NCI-H1092 treated with DMSO at 0.1 percent for 48 hours (cell line): ENCODE data around the gene POM121L12.

Experiments used
- DNase-seq: peaks from one replicate; lab custom pipeline; 2025; lab: John Stamatoyannopoulos, UW

POM121L12 gene

DNA sequence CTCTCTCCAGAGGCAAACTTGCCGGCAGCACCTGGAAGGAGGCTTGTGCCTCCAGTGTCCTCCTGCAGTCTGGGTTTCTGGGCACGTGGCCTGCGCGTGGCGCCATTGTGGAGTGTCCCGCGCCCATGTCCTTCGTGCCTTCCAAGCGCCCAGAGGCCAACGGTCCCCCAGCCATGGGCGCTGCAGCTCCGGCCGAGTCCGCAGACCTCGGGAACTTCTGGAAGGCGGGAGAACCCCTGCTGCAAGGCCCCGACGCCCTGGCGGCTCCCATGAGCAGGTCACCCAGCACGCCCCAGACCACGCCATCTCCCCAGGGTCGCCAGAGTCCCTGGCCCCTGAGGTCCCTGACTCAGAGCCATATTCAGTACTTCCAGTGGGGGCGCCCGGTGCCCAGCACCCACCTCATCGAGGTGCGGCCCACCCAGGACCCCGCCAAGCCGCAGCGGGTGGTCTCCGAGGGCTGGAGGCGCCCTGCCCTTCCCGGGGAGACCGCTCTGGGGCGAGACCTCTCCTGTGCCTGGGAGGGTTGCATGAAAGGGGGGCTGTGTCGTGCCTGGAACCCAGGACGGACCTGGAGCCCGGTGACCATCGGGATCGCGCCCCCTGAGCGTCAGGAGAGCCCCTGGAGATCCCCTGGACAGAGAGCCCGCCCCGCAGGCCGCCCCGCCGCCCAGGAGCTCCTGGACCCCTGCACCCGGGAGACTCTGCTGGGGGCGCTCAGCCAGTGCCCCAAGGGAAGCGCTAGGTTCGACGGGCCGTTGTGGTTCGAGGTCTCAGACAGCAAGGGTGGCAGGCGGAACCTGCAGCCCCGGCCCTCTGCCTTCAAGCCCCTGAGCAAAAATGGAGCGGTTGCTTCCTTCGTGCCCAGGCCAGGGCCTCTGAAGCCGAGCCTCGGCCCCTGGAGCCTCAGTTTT, at the start of gene POM121L12:
POM121L12 (plus strand) TSS at position 135 of the 914 bp plus-strand sequence; CDS start at position 174, 39 bp downstream.
- DNase-seq = no peak

DNA sequence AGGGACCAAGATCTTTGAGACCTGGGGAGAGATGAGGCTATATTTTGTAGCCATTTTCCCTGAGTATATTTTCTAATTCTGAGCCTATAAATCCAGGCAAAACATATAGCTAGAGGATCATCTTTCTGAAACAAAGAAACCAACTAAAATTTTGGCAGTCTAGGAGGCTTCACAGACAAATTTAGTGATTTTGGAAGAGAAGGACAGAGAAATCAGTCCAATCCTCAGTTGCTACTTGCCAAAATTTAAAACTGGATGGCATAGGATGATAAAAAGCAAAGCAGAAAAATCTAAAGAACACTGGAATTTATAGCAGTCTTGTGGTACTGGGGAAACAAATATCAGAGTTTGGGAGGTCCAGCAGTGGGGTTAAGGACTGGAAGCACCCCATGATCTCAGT, 43.4 kb upstream of the POM121L12 start:
- no peak for DNase-seq

DNA sequence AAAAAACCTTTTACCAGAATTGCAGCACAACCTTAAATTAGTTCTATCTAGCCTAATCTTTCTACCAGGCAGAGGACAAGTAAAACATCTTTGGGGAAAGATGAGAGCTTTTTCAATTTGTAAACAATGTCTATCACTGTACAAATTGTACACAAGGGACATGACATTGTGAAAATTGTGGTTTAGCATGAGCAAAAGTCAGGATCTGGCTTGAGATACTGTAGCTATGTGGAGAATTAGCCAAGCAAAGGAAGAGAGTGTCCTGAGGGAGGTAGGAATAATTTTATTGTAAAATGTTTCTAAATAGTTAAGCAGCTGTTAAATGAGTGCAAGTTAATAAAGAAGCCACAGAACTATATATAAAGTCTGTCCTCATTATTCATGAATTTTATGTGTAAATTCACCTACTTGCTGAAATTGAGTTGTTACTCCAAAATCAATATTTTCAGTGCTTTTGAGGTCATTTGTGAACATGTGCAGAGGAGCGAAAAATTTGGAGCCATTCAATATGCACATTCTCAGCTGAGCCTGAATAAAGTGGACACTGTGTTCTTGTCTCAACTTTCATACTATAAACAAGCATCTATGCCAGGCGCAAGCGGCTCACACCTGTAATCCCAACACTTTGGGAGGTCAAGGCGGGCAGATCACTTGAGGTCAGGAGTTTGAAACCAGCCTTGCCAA, 42.8 kb upstream of the POM121L12 start:
- DNase-seq = no peak

DNA sequence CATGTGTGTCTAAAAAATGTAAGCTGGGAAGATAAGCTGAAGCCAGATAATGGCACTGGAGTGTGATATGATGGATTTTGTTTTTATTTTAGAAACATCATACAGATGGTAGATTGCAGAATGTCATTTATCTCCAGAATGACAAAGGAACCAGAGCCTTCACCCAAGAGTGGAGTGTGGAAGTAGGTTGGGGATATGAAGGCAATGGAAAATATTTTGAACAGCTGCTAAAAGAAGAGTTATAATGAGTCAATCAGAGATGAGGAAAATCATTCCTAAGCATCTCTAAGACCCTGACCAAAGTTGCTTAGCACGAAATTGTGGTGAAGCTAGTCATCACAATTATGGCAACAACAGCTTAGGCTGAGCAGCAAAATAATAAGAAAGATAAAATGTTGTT, 39.8 kb upstream of the POM121L12 start:
- DNase-seq = no peak

DNA sequence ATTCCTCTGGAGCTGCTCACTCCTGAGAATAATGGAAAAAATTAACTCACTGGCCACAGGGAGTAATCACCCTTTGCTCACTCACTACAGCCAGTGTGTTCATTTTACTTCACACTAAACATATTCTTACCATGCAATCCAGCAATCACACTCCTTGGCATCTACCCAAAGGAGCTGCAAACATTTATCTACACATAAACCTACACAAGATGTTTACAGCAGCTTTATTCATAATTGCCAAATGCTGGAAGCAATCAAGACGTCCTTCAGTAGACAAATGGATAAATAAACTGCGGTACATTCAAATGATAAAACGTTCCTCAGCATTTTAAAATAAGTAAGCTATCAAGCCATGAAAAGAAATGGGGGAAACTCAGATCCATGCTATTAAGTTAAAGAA, 34.2 kb upstream of the POM121L12 start:
- no peak for DNase-seq

DNA sequence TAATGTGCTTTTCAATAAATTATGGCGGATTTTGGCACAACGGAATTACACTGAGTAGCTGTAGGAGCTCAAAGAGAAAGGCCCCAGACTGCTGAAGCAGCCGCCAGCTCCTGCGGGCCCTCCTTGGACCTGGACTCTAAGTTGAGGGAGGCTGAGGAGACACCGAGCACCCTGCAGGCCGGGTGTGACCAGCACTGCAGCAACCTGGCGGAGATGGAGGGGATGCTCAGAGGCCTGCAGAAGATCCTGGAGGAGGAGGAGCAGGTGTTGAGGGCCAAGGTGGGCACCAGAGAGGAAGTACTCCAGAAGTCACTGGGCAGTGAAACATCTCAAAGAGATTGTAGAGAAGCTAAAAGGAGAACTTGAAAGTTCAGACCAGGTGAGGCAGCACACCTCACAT, 33.0 kb upstream of the POM121L12 start:
- DNase-seq = no peak

DNA sequence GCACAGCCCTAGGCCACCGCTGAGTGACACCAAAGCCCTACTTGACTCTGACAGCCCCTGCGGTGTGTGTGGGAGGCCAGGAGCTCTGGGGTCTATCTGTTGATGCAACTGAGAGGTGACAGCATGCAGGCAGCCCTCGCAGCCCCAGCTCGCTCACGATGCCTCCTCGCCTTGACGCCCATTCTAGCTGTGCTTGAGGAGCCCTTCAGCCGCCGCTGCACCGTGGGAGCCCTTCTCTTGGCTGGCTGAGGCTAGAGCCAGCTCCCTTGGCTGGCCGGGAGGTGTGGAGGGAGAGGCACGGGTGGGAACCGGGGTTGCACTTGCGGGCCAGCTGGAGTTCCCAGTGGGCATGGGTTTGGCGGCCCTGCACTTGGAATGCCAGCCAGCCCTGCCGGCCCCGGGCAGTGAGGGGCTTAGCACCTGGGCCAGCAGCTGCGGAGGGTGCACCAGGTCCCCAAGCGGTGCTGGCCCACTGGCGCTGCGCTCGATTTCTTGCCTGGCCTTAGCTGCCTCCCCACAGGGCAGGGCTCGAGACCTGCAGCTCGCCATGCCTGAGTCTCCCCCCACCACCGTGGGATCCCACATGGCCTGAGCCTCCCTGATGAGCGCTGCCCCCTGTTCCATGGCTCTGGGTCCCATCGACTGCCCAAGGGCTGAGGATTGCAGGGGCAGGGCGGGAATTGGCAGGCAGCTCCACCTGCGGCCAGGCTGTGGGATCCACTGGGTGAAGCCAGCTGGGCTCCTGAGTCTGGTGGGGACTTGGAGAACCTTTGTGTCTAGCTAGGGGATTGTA, 31.6 kb upstream of the POM121L12 start:
- no peak for DNase-seq

DNA sequence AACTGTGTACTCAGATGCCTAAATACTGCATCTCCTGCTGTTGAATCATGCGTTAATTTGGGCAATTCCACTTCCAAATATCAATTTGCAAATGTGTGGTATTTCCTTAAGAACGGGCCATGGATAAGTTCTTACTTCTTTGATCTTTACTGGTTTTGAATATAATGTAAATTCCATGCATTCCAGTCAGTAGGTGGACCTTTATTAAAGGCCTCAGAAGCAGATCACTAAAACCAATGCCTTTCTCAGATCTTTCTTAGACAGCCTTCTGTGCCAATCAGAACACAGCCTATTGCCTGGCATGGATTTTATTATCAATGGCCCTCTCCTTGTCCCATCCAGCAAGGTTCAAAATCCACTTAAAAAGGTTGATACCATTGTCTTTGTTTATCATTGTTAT, 21.5 kb upstream of the POM121L12 start:
- DNase-seq = no peak

DNA sequence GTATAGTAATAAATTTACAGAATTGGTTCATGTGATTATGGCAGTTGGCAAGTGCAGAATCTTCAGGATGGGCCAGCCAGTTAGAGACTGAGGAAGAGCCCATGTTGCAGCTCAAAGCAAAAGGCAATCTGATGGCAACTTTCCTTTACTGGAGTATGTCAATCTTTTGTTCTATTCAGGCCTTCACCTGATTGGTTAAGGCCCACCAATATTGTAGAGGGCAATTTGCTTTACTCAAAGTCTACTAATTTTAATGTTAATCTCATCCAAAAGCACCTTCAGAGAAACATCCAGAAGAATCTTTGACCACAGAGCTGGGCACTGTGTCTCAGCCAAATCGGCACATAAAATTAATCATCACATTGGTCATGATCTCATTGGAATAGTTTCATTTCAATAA, 20.0 kb upstream of the POM121L12 start:
- DNase-seq = no peak

DNA sequence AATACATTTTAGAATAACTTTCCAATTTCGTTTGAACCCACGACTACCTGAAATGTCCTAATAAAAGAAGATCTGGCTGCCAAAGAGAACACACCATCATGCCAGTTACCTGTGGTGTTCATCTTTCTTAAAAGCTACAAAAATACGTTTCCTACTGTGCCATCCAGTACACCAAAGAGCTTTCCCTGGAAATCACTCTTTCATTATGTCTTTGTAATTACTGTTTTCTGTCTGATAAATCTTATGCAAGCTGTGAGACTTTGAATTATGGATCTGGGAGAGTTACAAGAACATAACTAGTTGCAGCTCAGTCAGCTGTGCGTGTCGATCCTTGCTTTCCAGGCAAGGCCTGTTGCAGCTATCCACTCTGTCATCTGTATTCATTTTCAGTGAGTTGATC, 12.5 kb upstream of the POM121L12 start:
- DNase-seq = no peak

DNA sequence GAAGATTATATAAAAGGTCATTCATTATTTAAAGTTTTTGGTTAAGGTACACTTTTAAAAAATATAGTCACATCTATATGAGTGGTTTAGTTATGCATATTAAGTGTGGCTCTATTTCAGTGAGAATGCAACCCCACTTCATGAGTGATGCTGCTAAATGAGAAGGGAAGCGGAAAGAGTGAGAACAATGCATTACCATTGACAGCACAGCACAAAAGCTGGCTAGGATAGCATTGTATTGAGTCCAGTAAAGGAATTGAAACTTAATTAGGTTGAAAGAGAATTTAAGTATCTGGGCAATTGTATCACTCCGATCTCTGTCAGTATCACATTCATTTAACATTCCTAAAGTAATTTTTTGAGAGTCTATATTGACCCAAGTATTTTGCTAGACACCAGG, 13.2 kb downstream of the POM121L12 start:
- no peak for DNase-seq

DNA sequence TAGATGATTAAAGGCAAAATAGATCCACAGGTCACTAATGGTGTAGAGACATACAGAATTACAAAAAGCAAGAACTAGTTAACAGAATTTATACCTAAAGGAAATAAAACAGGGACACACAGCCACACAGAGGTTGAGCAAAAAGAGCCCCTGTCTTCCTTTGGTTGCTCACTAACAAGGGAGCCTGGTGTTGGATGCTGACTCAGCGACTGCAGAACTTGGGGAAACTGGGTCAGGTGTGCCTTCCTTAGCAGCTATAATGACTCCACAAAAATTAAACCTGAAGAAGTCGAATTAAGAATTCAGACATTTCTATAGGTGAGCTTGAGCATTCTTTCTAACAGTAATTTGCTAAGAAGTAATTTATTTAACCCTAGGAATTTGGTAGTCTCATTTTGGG, 15.0 kb downstream of the POM121L12 start:
- DNase-seq = no peak

DNA sequence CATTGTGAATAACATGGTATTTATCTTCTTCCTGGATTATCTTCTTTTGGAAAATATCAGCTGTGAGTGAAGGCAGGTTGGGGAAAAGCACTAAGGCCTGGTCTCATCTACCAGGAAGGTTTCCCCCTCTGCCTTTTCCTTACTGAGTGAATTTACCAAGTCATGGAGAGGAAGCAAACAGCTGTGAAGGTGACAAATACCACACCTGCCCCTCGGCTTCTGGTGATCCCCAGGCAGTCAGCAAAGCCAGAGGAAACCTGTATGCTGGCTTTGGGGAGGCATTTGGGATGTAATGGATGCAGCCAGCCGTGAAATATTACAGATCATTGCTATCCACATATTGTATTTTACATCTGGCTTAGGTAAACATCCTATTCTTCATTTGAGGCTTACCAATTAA, 24.2 kb downstream of the POM121L12 start:
- no peak for DNase-seq

DNA sequence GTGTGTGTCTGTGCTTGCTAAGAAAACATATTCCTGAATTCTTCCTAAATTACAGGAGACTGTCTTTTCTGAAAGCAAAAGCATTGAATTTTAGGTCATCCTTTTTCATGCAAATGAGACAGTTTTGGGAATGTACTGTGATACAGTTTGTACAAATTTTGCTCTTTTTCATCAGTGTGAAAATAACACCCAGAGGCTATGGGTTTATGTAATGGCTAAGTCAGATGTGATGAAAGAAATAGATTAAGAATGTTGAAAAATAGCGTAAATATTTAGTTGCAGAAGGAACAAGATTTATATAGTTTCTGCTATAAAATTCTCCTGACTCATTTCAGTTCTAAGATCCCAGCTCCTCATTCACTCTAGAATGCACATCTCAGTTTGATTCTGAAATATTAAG, 24.6 kb downstream of the POM121L12 start:
- DNase-seq = no peak

DNA sequence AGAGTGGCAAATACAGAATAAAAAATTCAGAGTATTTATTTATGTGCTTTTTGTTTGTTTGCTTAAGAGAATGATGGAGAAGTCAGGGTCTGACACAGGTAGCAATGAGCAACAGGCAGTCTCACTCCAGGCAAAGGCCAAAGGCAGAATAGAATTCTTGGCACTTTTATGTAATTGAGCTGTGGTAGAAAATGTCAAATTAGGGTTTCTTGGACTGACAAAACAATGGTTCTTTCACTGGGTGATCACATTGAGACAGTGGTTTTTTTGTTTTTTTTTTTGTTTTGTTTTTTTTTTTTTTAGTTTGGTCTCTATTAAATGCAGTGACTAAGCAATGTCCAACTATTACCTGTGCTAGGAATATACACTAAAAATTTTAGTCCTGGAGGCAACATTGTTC, 27.4 kb downstream of the POM121L12 start:
- no peak for DNase-seq

DNA sequence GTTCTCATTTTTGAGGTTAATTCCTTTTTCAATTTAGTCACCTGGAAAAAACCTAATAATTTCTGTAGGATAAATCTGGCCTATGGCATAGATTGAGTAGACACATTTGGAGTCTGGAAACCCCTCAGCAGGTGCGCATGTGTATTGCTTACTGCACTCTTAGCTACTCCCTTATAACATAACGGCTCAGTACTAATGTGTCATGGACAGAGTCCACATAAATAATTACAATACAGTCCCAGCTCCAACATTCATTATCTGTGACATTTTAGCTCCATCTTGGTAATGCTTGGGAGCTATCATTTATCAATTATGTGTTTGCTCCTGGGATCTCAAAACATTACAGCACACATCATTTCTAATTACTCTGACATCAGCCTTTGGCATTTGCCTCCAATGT, 33.2 kb downstream of the POM121L12 start:
- no peak for DNase-seq

DNA sequence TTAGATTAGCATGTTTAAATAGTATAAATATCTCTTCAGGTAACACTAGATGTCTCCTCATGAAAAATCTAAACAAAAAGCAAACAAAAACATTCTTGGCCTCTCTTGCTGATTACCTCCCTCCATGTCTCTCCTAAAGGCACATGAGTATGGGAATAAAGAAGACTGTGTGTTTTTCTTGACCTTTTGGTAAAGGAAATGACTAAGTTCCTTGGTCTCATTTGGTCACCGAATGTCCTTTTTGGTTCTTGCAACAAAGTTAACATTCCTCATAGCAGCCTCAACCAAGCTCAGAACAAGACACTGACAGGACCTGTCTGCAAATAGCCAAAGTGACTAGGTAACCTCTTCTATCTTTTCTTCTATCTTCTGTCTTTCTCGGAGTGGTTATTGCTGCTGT, 35.5 kb downstream of the POM121L12 start:
- DNase-seq = no peak
